BE2C (cell line): ENCODE data around the gene ZC2HC1C.
"Not testable (repeated sequence)": the region's sequence is repeated elsewhere in the genome, so short reads cannot be mapped to it uniquely, and the experiment has no call there.

Experiments
- DNase-seq: peaks from one replicate; pipeline ENCODE4 v3.0.0-alpha.2; 2020
- H3K27me3 ChIP-seq: fragments of 250-450 bp; sonication (Bioruptor Pico); 2 replicates; pipeline ENCODE4 v1.5.1; 2020; ENCODE audit warnings: mild to moderate bottlenecking
- H3K36me3 ChIP-seq: fragments of 250-450 bp; sonication (Bioruptor Pico); 2 replicates; pipeline ENCODE4 v1.5.1; 2020; ENCODE audit warnings: mild to moderate bottlenecking
- H3K4me1 ChIP-seq: fragments of 250-450 bp; sonication (Bioruptor Pico); 2 replicates; pipeline ENCODE4 v1.5.1; 2020
- H3K4me3 ChIP-seq: 2 replicates; pipeline ENCODE4 v1.5.1; 2011; ENCODE audit warnings: low read depth, low read length
- H3K9me3 ChIP-seq: fragments of 250-450 bp; sonication (Bioruptor Pico); 2 replicates; pipeline ENCODE4 v1.5.1; 2020
- TF ChIP-seq, protein P1 (sequence below): IDR thresholded peaks from 2 replicates; pipeline ENCODE4 v1.5.1; 2012; ENCODE audit warnings: mild to moderate bottlenecking, low read depth, low read length

ZC2HC1C gene

DNA sequence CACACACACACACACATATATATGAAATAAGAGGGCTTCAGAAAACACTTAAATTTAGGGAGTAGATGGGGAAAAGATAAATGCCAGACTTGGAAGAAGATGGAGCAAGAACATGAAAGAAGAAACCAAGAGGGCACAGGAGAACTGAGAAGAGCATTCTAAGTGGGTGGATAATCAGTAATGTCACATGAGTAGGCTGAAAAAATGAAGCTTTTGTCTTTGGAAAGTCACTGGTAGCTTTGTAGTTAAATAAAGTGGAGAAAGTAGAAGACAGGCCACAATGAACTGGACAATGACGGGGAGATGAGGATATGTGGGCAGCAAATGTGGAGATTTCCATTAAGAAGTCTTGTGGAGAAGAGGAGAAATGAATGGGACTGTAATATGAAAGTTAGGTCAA, 2.2 kb upstream of the ZC2HC1C start:
- H3K27me3 ChIP-seq: no peaks in the 10 kb centered on the region
- no peaks in the 10 kb centered on the region for H3K9me3 ChIP-seq
- H3K4me3 ChIP-seq: no peak overlapping the region
- peaks cover 3% of the 10 kb centered on the region for H3K4me1 ChIP-seq
- DNase-seq: no peak
- TF ChIP-seq, protein P1, sequence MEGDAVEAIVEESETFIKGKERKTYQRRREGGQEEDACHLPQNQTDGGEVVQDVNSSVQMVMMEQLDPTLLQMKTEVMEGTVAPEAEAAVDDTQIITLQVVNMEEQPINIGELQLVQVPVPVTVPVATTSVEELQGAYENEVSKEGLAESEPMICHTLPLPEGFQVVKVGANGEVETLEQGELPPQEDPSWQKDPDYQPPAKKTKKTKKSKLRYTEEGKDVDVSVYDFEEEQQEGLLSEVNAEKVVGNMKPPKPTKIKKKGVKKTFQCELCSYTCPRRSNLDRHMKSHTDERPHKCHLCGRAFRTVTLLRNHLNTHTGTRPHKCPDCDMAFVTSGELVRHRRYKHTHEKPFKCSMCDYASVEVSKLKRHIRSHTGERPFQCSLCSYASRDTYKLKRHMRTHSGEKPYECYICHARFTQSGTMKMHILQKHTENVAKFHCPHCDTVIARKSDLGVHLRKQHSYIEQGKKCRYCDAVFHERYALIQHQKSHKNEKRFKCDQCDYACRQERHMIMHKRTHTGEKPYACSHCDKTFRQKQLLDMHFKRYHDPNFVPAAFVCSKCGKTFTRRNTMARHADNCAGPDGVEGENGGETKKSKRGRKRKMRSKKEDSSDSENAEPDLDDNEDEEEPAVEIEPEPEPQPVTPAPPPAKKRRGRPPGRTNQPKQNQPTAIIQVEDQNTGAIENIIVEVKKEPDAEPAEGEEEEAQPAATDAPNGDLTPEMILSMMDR: no peak
- H3K36me3 ChIP-seq: no peaks in the 10 kb centered on the region

GRCh38 chr14:75067765-75068164, 1.7 kb upstream of the ZC2HC1C start:
- H3K4me3 ChIP-seq: peak overlapping the region; percentile 80
- not testable (repeated sequence) for H3K9me3 ChIP-seq, H3K36me3 ChIP-seq, DNase-seq, H3K27me3 ChIP-seq, H3K4me1 ChIP-seq

DNA sequence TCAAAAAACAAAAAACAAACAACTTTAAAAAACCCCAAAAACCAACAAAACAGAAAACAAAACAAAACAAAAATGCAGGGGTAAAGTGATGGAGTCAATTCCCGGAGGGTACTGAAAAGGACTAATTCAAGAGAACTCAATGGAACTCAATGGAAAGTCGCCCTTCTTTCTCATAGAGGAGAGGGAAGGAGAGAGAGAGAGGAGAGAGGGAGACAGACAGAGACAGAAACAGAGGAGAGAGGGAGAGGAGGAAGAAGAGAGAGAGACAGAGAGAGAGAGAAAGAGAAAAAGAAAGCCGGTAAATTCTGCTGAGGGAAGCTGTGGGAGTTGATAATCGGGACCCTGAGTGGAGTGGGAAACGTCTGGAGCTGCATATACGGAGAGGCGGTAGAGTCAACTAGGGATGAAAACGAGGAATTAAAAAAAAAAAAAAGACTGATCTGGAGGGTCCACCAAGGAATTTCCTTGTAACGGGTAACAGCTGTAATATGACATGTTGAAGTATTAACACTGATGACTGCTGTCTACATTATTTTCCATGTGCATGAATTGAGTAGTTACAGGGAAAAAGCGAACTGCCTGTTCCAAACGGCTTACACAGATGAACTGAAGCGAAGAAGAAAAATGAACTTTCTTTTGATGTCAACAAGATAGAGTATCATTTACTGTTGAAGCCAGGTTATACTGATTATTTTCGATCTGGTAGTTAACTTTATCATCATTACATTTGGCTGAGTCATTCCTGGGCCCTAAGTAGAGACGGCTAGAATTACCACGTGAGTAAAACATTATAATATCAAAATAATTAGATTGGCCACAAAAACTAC, 934 bp upstream of the ZC2HC1C start:
- no peaks in the 10 kb centered on the region for H3K27me3 ChIP-seq
- DNase-seq: no peak
- TF ChIP-seq, protein P1: no peak
- no peaks in the 10 kb centered on the region for H3K9me3 ChIP-seq
- no peaks in the 10 kb centered on the region for H3K36me3 ChIP-seq
- H3K4me3 ChIP-seq: peak overlapping the region; percentile 80
- H3K4me1 ChIP-seq: peaks cover 3% of the 10 kb centered on the region

DNA sequence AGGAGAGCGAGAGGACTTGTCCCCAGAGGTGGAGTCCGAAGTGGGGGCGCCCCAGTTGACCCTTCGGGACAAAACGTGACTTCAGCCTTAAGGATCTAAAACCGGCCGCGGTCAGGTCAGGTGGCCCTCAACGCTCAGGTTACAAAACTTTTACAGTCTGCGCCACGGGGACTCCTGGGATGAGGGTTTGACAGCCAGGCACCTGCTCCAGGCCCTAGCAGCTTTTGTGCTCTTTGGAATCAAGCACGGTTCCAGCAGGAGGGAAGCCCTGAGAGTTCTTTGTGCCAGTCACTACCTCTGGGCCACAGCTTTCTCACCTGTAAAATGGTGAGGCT, 337 bp downstream of the ZC2HC1C start:
- TF ChIP-seq, protein P1: no peak
- no peaks in the 10 kb centered on the region for H3K9me3 ChIP-seq
- H3K36me3 ChIP-seq: no peaks in the 10 kb centered on the region
- no peak for DNase-seq
- H3K4me3 ChIP-seq: peak overlapping the region; percentile 80
- peaks cover 3% of the 10 kb centered on the region for H3K4me1 ChIP-seq
- H3K27me3 ChIP-seq: no peaks in the 10 kb centered on the region

DNA sequence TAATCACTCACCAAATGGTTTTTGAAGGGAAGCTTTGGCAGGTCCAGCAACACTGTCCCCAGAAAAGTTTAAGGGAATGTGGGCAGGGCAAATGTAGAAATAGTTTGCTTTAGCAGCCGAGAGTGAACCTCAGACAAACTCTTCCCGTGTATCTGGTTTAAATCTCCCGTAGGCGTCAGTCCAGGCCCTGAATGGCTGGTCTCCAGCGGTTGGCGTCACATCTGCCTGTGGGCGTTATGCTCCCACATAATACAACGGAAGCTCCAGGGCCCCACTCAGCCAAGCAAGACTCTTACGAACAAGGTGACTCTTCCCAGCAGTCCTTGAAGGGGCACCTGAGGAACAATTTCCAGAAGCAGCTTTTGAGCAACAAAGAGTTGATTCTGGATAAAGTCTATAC, 942 bp downstream of the ZC2HC1C start:
- Histone ChIP-seq H3K27me3 (no peaks in the 10 kb centered on the region), H3K36me3 (no peaks in the 10 kb centered on the region), H3K4me3 (no peak overlapping the region), H3K4me1 (peaks cover 3% of the 10 kb centered on the region), H3K9me3 (no peaks in the 10 kb centered on the region)
- TF ChIP-seq, protein P1: no peak
- no peak for DNase-seq

GRCh38 chr14:75077794-75078193, 8.4 kb downstream of the ZC2HC1C start:
- TF ChIP-seq, protein P1: no peak
- Histone ChIP-seq H3K36me3 (peaks cover 3% of the 10 kb centered on the region), H3K4me3 (no peak overlapping the region)

More at GRCh38 chr14:75077794-75078193, 8.4 kb downstream of the ZC2HC1C start:
- H3K9me3 ChIP-seq: no peaks in the 10 kb centered on the region
- no peak for DNase-seq
- no peaks in the 10 kb centered on the region for H3K4me1 ChIP-seq
- H3K27me3 ChIP-seq: no peaks in the 10 kb centered on the region
